WTC11 (cell line): ENCODE results near the gene AKR1E2. TPM values are rescaled to one million over a fixed set of nuclear protein-coding genes. Genes with fewer than 3 reads are reported as not detected.

ENCODE experiments used
- ATAC-seq: fragments of 200-7000 bp; cut with Tn5 transposase; 2 replicates; pipeline ENCODE4 v1.10.0; 2021; ENCODE audit warnings: mild to moderate bottlenecking, moderate library complexity
- CTCF ChIA-PET: fragments of 300-600 bp; sonication (Branson Sonifier 250); formaldehyde crosslinking; loops from one replicate; lab custom pipeline; 2021; ENCODE audit warnings: antibody characterized with exemption; lab: Charles Lee
- POLR2A ChIA-PET: fragments of 350-600 bp; sonication (Branson Sonifier 250); formaldehyde crosslinking; loops from one replicate; lab custom pipeline; 2021; ENCODE audit warnings: antibody characterized with exemption; lab: Charles Lee
- DNase-seq: peaks from one replicate; pipeline ENCODE4 v3.0.0; 2021; ENCODE audit warnings: low spot score
- H3K27ac Mint-ChIP-seq: 2 replicates; pipeline ENCODE4 v1.8.0; 2021; ENCODE audit warnings: mixed read lengths
- H3K27me3 Mint-ChIP-seq: 2 replicates; pipeline ENCODE4 v1.8.0; 2021; ENCODE audit warnings: low read depth, mild to moderate bottlenecking, moderate library complexity, mixed read lengths
- H3K36me3 Mint-ChIP-seq: 2 replicates; pipeline ENCODE4 v1.8.0; 2021; ENCODE audit warnings: mixed read lengths
- H3K4me1 Mint-ChIP-seq: 2 replicates; pipeline ENCODE4 v1.8.0; 2022; ENCODE audit warnings: mixed read lengths
- H3K4me3 Mint-ChIP-seq: 2 replicates; pipeline ENCODE4 v1.8.0; 2021; ENCODE audit warnings: mild to moderate bottlenecking, moderate library complexity, mixed read lengths
- H3K9me3 Mint-ChIP-seq: 2 replicates; pipeline ENCODE4 v1.8.0; 2021; ENCODE audit warnings: mixed read lengths
- CREM ChIP-seq: sonication (generic); formaldehyde crosslinking; IDR thresholded peaks from 2 replicates; pipeline ENCODE4 v1.8.1; 2022; ENCODE audit warnings: mild to moderate bottlenecking, missing genetic modification reagents, moderate library complexity
- ELF4 ChIP-seq: sonication (generic); formaldehyde crosslinking; IDR thresholded peaks from 2 replicates; pipeline ENCODE4 v1.8.1; 2022; ENCODE audit warnings: low read depth, mild to moderate bottlenecking, moderate library complexity, missing genetic modification reagents
- ESRRA ChIP-seq: sonication (generic); formaldehyde crosslinking; IDR thresholded peaks from 2 replicates; pipeline ENCODE4 v1.8.1; 2022; ENCODE audit warnings: mild to moderate bottlenecking, missing genetic modification reagents, borderline replicate concordance
- IRF2 ChIP-seq: sonication (generic); formaldehyde crosslinking; IDR thresholded peaks from 2 replicates; pipeline ENCODE4 v1.8.0; 2022; ENCODE audit warnings: low read depth, missing genetic modification reagents, borderline replicate concordance
- NR3C1 ChIP-seq: sonication (generic); formaldehyde crosslinking; conservative IDR thresholded peaks from 2 replicates; pipeline ENCODE4 v1.8.1; 2023; ENCODE audit warnings: low read depth, mild to moderate bottlenecking, missing genetic modification reagents
- PREB ChIP-seq: sonication (generic); formaldehyde crosslinking; IDR thresholded peaks from 2 replicates; pipeline ENCODE4 v1.8.1; 2022; ENCODE audit warnings: mild to moderate bottlenecking, missing genetic modification reagents, moderate library complexity, borderline replicate concordance
- SP1 ChIP-seq: sonication (generic); formaldehyde crosslinking; conservative IDR thresholded peaks from 2 replicates; pipeline ENCODE4 v1.8.1; 2022; ENCODE audit warnings: missing genetic modification reagents
- TCF7 ChIP-seq: sonication (generic); formaldehyde crosslinking; IDR thresholded peaks from 2 replicates; pipeline ENCODE4 v1.8.0; 2022; ENCODE audit warnings: mild to moderate bottlenecking, low read depth, missing genetic modification reagents, moderate library complexity
- ZBTB21 ChIP-seq: sonication (generic); formaldehyde crosslinking; IDR thresholded peaks from 2 replicates; pipeline ENCODE4 v1.8.1; 2023; ENCODE audit warnings: mild to moderate bottlenecking, missing genetic modification reagents, borderline replicate concordance
- ZNF121 ChIP-seq: sonication (generic); formaldehyde crosslinking; IDR thresholded peaks from 2 replicates; pipeline ENCODE4 v1.8.0; 2023; ENCODE audit warnings: missing genetic modification reagents
- ZNF396 ChIP-seq: fragments of 250-450 bp; sonication (Bioruptor Pico); IDR thresholded peaks from 2 replicates; pipeline ENCODE4 v1.8.0; 2021; ENCODE audit warnings: mild to moderate bottlenecking, moderate library complexity, borderline replicate concordance
- ZNF416 ChIP-seq: fragments of 250-450 bp; sonication (Bioruptor Pico); IDR thresholded peaks from 2 replicates; pipeline ENCODE4 v1.9.0; 2021; ENCODE audit warnings: mild to moderate bottlenecking, inconsistent platforms
- ZNF671 ChIP-seq: fragments of 250-450 bp; sonication (Bioruptor Pico); IDR thresholded peaks from 2 replicates; pipeline ENCODE4 v1.8.0; 2021; ENCODE audit warnings: mild to moderate bottlenecking
- total RNA-seq: library from RNA; stranded (reverse); gene quantifications from 3 replicates; pipeline ENCODE4 v1.2.3, GENCODE V29; 2021
- TF ChIP-seq, protein P1 (sequence below): fragments of 250-450 bp; sonication (Bioruptor Pico); IDR thresholded peaks from 2 replicates; pipeline ENCODE4 v1.9.0; 2021; ENCODE audit warnings: mild to moderate bottlenecking, borderline replicate concordance
- TF ChIP-seq, protein P2 (sequence below): sonication (generic); formaldehyde crosslinking; IDR thresholded peaks from 2 replicates; pipeline ENCODE4 v1.8.1; 2023; ENCODE audit warnings: mild to moderate bottlenecking, missing genetic modification reagents, borderline replicate concordance

The AKR1E2 gene
- total RNA-seq, 1 experiment from 2014 or later = 1.7 TPM

- POLR2A ChIA-PET = no interaction called here
- Mint-ChIP-seq H3K27ac (no peak overlapping the region), H3K9me3 (no peaks in the 10 kb centered on the region)
- no peak for DNase-seq
- no peak for TF ChIP-seq ESRRA (CRISPR knock-in tag)
- TF ChIP-seq, all 79 proteins: peak for 0
- H3K27me3 Mint-ChIP-seq = no peaks in the 10 kb centered on the region; the same call in 1 of the 2 replicates
- no peak for ATAC-seq
- CTCF ChIA-PET = interaction anchor here (1.2 kb wide), 1 partner anchor 20 kb away, joined by 3 read pairs; no protein-coding TSS in a partner anchor
- peaks cover 6% of the 10 kb centered on the region; the same call in 1 of the 2 replicates for H3K36me3 Mint-ChIP-seq
- H3K4me3 Mint-ChIP-seq = no peak overlapping the region
- no peaks in the 10 kb centered on the region for H3K4me1 Mint-ChIP-seq
Observed at GRCh38 chr10:4835494-4835918, 9.5 kb downstream of the AKR1E2 start.

GRCh38 chr10:4836416-4836969, 10.5 kb downstream of the AKR1E2 start:
- POLR2A ChIA-PET = interaction anchor here (1.2 kb wide), 1 partner anchor 10 kb away, joined by 3 read pairs; the partner anchor contains the start of gene AKR1E2
- no peak for DNase-seq
- no peak for ATAC-seq
- CTCF ChIA-PET = interaction anchor here (1.2 to 5.4 kb wide), 2 partner anchors 13 to 21 kb away, joined by 3 to 34 read pairs; no protein-coding TSS in a partner anchor
- H3K27me3 Mint-ChIP-seq = no peaks in the 10 kb centered on the region; the same call in 1 of the 2 replicates
- no peaks in the 10 kb centered on the region for H3K4me1 Mint-ChIP-seq
- H3K4me3 Mint-ChIP-seq = no peak overlapping the region
- peaks cover 6% of the 10 kb centered on the region; the same call in 1 of the 2 replicates for H3K36me3 Mint-ChIP-seq
- no peak for TF ChIP-seq ZBTB21 (CRISPR knock-in tag)
- TF ChIP-seq, protein P1, sequence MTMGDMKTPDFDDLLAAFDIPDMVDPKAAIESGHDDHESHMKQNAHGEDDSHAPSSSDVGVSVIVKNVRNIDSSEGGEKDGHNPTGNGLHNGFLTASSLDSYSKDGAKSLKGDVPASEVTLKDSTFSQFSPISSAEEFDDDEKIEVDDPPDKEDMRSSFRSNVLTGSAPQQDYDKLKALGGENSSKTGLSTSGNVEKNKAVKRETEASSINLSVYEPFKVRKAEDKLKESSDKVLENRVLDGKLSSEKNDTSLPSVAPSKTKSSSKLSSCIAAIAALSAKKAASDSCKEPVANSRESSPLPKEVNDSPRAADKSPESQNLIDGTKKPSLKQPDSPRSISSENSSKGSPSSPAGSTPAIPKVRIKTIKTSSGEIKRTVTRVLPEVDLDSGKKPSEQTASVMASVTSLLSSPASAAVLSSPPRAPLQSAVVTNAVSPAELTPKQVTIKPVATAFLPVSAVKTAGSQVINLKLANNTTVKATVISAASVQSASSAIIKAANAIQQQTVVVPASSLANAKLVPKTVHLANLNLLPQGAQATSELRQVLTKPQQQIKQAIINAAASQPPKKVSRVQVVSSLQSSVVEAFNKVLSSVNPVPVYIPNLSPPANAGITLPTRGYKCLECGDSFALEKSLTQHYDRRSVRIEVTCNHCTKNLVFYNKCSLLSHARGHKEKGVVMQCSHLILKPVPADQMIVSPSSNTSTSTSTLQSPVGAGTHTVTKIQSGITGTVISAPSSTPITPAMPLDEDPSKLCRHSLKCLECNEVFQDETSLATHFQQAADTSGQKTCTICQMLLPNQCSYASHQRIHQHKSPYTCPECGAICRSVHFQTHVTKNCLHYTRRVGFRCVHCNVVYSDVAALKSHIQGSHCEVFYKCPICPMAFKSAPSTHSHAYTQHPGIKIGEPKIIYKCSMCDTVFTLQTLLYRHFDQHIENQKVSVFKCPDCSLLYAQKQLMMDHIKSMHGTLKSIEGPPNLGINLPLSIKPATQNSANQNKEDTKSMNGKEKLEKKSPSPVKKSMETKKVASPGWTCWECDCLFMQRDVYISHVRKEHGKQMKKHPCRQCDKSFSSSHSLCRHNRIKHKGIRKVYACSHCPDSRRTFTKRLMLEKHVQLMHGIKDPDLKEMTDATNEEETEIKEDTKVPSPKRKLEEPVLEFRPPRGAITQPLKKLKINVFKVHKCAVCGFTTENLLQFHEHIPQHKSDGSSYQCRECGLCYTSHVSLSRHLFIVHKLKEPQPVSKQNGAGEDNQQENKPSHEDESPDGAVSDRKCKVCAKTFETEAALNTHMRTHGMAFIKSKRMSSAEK (CRISPR knock-in tag) = no peak
- no peak for TF ChIP-seq ESRRA (CRISPR knock-in tag)
- no peak for TF ChIP-seq PREB (CRISPR knock-in tag)
- TF ChIP-seq NR3C1 (CRISPR knock-in tag) = no peak
- no peak for TF ChIP-seq ZNF671
- no peak for TF ChIP-seq IRF2 (CRISPR knock-in tag)
- TF ChIP-seq ZNF121 (CRISPR knock-in tag) = no peak
- TF ChIP-seq, protein P2, sequence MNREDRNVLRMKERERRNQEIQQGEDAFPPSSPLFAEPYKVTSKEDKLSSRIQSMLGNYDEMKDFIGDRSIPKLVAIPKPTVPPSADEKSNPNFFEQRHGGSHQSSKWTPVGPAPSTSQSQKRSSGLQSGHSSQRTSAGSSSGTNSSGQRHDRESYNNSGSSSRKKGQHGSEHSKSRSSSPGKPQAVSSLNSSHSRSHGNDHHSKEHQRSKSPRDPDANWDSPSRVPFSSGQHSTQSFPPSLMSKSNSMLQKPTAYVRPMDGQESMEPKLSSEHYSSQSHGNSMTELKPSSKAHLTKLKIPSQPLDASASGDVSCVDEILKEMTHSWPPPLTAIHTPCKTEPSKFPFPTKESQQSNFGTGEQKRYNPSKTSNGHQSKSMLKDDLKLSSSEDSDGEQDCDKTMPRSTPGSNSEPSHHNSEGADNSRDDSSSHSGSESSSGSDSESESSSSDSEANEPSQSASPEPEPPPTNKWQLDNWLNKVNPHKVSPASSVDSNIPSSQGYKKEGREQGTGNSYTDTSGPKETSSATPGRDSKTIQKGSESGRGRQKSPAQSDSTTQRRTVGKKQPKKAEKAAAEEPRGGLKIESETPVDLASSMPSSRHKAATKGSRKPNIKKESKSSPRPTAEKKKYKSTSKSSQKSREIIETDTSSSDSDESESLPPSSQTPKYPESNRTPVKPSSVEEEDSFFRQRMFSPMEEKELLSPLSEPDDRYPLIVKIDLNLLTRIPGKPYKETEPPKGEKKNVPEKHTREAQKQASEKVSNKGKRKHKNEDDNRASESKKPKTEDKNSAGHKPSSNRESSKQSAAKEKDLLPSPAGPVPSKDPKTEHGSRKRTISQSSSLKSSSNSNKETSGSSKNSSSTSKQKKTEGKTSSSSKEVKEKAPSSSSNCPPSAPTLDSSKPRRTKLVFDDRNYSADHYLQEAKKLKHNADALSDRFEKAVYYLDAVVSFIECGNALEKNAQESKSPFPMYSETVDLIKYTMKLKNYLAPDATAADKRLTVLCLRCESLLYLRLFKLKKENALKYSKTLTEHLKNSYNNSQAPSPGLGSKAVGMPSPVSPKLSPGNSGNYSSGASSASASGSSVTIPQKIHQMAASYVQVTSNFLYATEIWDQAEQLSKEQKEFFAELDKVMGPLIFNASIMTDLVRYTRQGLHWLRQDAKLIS (CRISPR knock-in tag) = no peak
- TF ChIP-seq CREM = no peak
- no peak for TF ChIP-seq ELF4 (CRISPR knock-in tag)
- TF ChIP-seq ZNF396 (CRISPR knock-in tag) = no peak
- no peak for TF ChIP-seq ZNF416 (CRISPR knock-in tag)
- TF ChIP-seq SP1 (CRISPR knock-in tag) = no peak
- TF ChIP-seq TCF7 (CRISPR knock-in tag) = no peak
- TF ChIP-seq, all 79 proteins: peak for 0
- Mint-ChIP-seq H3K9me3 (no peaks in the 10 kb centered on the region), H3K27ac (no peak overlapping the region)
